HG02870 (cell line): ENCODE data around the gene FCER2.
"Not testable (repeated sequence)": the region's sequence is repeated elsewhere in the genome, so short reads cannot be mapped to it uniquely, and the experiment has no call there.

ENCODE experiments used
- ATAC-seq: cut with Tn5 transposase; IDR thresholded peaks from one replicate; pipeline ENCODE4 v1.9.1; 2021; ENCODE audit warnings: mild to moderate bottlenecking, moderate library complexity; ENCODE audit not compliant: unreplicated experiment

Gene FCER2

GRCh38 chr19:7654401-7654800, 47.5 kb downstream of the FCER2 start:
- ATAC-seq = no peak

GRCh38 chr19:7652061-7652641, 49.8 kb downstream of the FCER2 start:
- ATAC-seq = no peak

- ATAC-seq = no peak
Measured at GRCh38 chr19:7650148-7650547, 51.8 kb downstream of the FCER2 start.

- no peak for ATAC-seq
Measured at GRCh38 chr19:7648265-7649014, 53.5 kb downstream of the FCER2 start.

- no peak for ATAC-seq
Measured at GRCh38 chr19:7647156-7647555, 54.8 kb downstream of the FCER2 start.

GRCh38 chr19:7646426-7646700, 55.6 kb downstream of the FCER2 start:
- no peak for ATAC-seq

GRCh38 chr19:7645656-7646425, 56.1 kb downstream of the FCER2 start:
- ATAC-seq = no peak

- no peak for ATAC-seq
Measured at GRCh38 chr19:7645163-7645562, 56.8 kb downstream of the FCER2 start.

GRCh38 chr19:7644550-7644877, 57.4 kb downstream of the FCER2 start:
- ATAC-seq = no peak

- not testable (repeated sequence) for ATAC-seq
Measured at GRCh38 chr19:7643629-7644549, 58.0 kb downstream of the FCER2 start.

GRCh38 chr19:7643031-7643415, 58.9 kb downstream of the FCER2 start:
- no peak for ATAC-seq

GRCh38 chr19:7642295-7643030, 59.5 kb downstream of the FCER2 start:
- ATAC-seq = no peak

- ATAC-seq = no peak
Measured at GRCh38 chr19:7641290-7642276, 60.3 kb downstream of the FCER2 start.

GRCh38 chr19:7640803-7641202, 61.1 kb downstream of the FCER2 start:
- ATAC-seq = no peak

- no peak for ATAC-seq
Measured at GRCh38 chr19:7639863-7640348, 62.0 kb downstream of the FCER2 start.

- ATAC-seq = no peak
Measured at GRCh38 chr19:7638802-7639465, 63.0 kb downstream of the FCER2 start.
